IMR-90 (cell line): ENCODE results near the gene COQ4.

Experiments
- CHD1 ChIP-seq: IDR thresholded peaks from 2 replicates; pipeline ENCODE4 v1.6.1; 2012; ENCODE audit warnings: low read depth, low read length, improper control_type of control experiment
- CTCF ChIP-seq: conservative IDR thresholded peaks from 2 replicates; pipeline ENCODE4 v1.5.1; 2012; ENCODE audit warnings: mild to moderate bottlenecking, low read depth, low read length, improper control_type of control experiment
- FOS ChIP-seq: fragments of 150-350 bp; IDR thresholded peaks from 2 replicates; pipeline ENCODE4 v1.6.1; 2016; ENCODE audit warnings: low read depth, low read length
- MAZ ChIP-seq: IDR thresholded peaks from 2 replicates; pipeline ENCODE4 v1.6.1; 2012; ENCODE audit warnings: low read depth, mild to moderate bottlenecking, low read length, improper control_type of control experiment, moderate library complexity, borderline replicate concordance
- RAD21 ChIP-seq: IDR thresholded peaks from 2 replicates; pipeline ENCODE4 v1.6.1; 2012; ENCODE audit warnings: low read length, improper control_type of control experiment

- no peak for TF ChIP-seq CTCF
- no peak for TF ChIP-seq RAD21
- no peak for TF ChIP-seq FOS
- TF ChIP-seq CHD1, result no peak
- no peak for TF ChIP-seq MAZ
These were observed 49.0 kb downstream of the COQ4 start for GRCh38 chr9:128371630-128372117.
